Smooth muscle cell (in vitro differentiated cells): Measurements from ENCODE around the gene RHBG. TPM values are rescaled to one million over a fixed set of nuclear protein-coding genes. Genes with fewer than 3 reads are reported as not detected.

Experiments
- DNase-seq: peaks from one replicate; lab custom pipeline; 2025; ENCODE audit not compliant: unreplicated experiment; lab: John Stamatoyannopoulos, UW
- H2AFZ ChIP-seq: fragments of 200-600 bp; sonication (generic); 2 replicates; pipeline ENCODE4 v1.6.0; 2016; ENCODE audit warnings: antibody characterized with exemption, low read depth, mild to moderate bottlenecking
- H3F3A ChIP-seq: fragments of 200-600 bp; sonication (generic); 2 replicates; pipeline ENCODE4 v1.6.0; 2017; ENCODE audit warnings: antibody characterized with exemption, low read depth
- H3K27ac ChIP-seq: fragments of 200-600 bp; sonication (generic); 2 replicates; pipeline ENCODE4 v1.5.1; 2016; ENCODE audit warnings: low read depth, mild to moderate bottlenecking
- H3K27me3 ChIP-seq: fragments of 200-600 bp; sonication (generic); 2 replicates; pipeline ENCODE4 v1.6.1; 2016; ENCODE audit warnings: low read depth, mild to moderate bottlenecking
- H3K36me3 ChIP-seq: fragments of 200-600 bp; sonication (generic); 2 replicates; pipeline ENCODE4 v1.5.1; 2016; ENCODE audit warnings: low read depth
- H3K4me1 ChIP-seq: fragments of 200-600 bp; sonication (generic); 2 replicates; pipeline ENCODE4 v1.5.1; 2016; ENCODE audit warnings: low read depth
- H3K4me2 ChIP-seq: fragments of 200-600 bp; sonication (generic); 2 replicates; pipeline ENCODE4 v1.6.0; 2016; ENCODE audit warnings: mild to moderate bottlenecking
- H3K4me3 ChIP-seq: fragments of 200-600 bp; sonication (generic); 2 replicates; pipeline ENCODE4 v1.5.1; 2016; ENCODE audit warnings: mild to moderate bottlenecking
- H3K79me2 ChIP-seq: fragments of 200-600 bp; sonication (generic); 2 replicates; pipeline ENCODE4 v1.6.0; 2016; ENCODE audit warnings: low read depth, mild to moderate bottlenecking
- H3K9ac ChIP-seq: fragments of 200-600 bp; sonication (generic); 2 replicates; pipeline ENCODE4 v1.6.0; 2016; ENCODE audit warnings: low read depth
- H3K9me3 ChIP-seq: fragments of 200-600 bp; sonication (generic); replicated peaks from 2 replicates; pipeline ENCODE4 v1.5.1; 2016; ENCODE audit warnings: low read depth
- H4K20me1 ChIP-seq: fragments of 200-600 bp; sonication (generic); 2 replicates; pipeline ENCODE4 v1.6.0; 2016; ENCODE audit warnings: low read depth
- CTCF ChIP-seq: fragments of 200-600 bp; sonication (generic); IDR thresholded peaks from 2 replicates; pipeline ENCODE4 v1.5.1; 2017; ENCODE audit warnings: borderline replicate concordance, mild to moderate bottlenecking, antibody characterized with exemption; ENCODE audit not compliant: insufficient read depth, poor library complexity, severe bottlenecking
- WGBS: methylation state at CpG from one replicate; pipeline ENCODE4 v1.1.7; 2016; ENCODE audit warnings: low lambda C conversion rate; 5-methylcytosine and 5-hydroxymethylcytosine counted together
- polyA plus RNA-seq: library from polyadenylated mRNA; unstranded; fragments of >200 nt; fragmentation: Nextera tagmentation; extraction: Ambion mirVana; gene quantifications from 2 replicates; pipeline ENCODE4 v1.2.1, GENCODE V29; 2016
- total RNA-seq: library from RNA; depleted of rRNA; stranded (reverse); fragments of >200 nt; gene quantifications from 2 replicates; pipeline ENCODE4 v1.2.3, GENCODE V29; 2014

Gene RHBG
- total and polyA plus RNA-seq, 2 experiments from 2014 or later: not detected

GRCh38 chr1:156390469-156391365, 21.7 kb downstream of the RHBG start:
- peaks cover 43% of the 10 kb centered on the region for H3K4me1 ChIP-seq
- H3K9me3 ChIP-seq: no peaks in the 10 kb centered on the region
- no peaks in the 10 kb centered on the region for H4K20me1 ChIP-seq
- H3K27ac ChIP-seq: no peak overlapping the region
- no peak overlapping the region for H3K4me3 ChIP-seq
- H3K79me2 ChIP-seq: no peaks in the 10 kb centered on the region
- TF ChIP-seq CTCF: no peak
- no peaks in the 10 kb centered on the region for H3F3A ChIP-seq
- WGBS: 72% methylated on average over 20 of the region's 20 CpGs
- no peak for DNase-seq
- no peak overlapping the region for H3K4me2 ChIP-seq
- no peaks in the 10 kb centered on the region for H3K36me3 ChIP-seq
- peaks cover 21% of the 10 kb centered on the region for H3K27me3 ChIP-seq
- H3K9ac ChIP-seq: no peak overlapping the region
- H2AFZ ChIP-seq: no peak overlapping the region

- Histone ChIP-seq H3K36me3 (no peaks in the 10 kb centered on the region), H3K4me1 (peaks cover 43% of the 10 kb centered on the region), H3K27me3 (peaks cover 21% of the 10 kb centered on the region), H3K9ac (no peak overlapping the region), H3K9me3 (no peaks in the 10 kb centered on the region), H3K79me2 (no peaks in the 10 kb centered on the region), H3K4me2 (no peak overlapping the region), H2AFZ (no peak overlapping the region), H4K20me1 (no peaks in the 10 kb centered on the region), H3F3A (no peaks in the 10 kb centered on the region), H3K4me3 (no peak overlapping the region), H3K27ac (no peak overlapping the region)
- no peak for TF ChIP-seq CTCF
- WGBS: 93% methylated on average over 11 of the region's 11 CpGs
- DNase-seq: no peak
Measured at GRCh38 chr1:156391366-156391677, 22.3 kb downstream of the RHBG start.

- Histone ChIP-seq H3K9me3 (no peaks in the 10 kb centered on the region), H3F3A (no peaks in the 10 kb centered on the region), H3K27ac (no peak overlapping the region), H2AFZ (no peak overlapping the region), H3K36me3 (no peaks in the 10 kb centered on the region), H3K9ac (no peak overlapping the region), H3K27me3 (peaks cover 21% of the 10 kb centered on the region), H3K4me3 (no peak overlapping the region), H3K79me2 (no peaks in the 10 kb centered on the region), H3K4me2 (no peak overlapping the region), H4K20me1 (no peaks in the 10 kb centered on the region), H3K4me1 (peaks cover 43% of the 10 kb centered on the region)
- DNase-seq: no peak
- TF ChIP-seq CTCF: no peak
- WGBS: 80% methylated on average over 8 of the region's 8 CpGs
Measured at GRCh38 chr1:156391701-156392100, 22.7 kb downstream of the RHBG start.

GRCh38 chr1:156392452-156392853, 23.4 kb downstream of the RHBG start:
- no peaks in the 10 kb centered on the region for H4K20me1 ChIP-seq
- no peak overlapping the region for H2AFZ ChIP-seq
- no peak for TF ChIP-seq CTCF
- no peak overlapping the region for H3K27ac ChIP-seq
- 53% methylated on average over 13 of the region's 13 CpGs for WGBS
- H3K36me3 ChIP-seq: no peaks in the 10 kb centered on the region
- DNase-seq: no peak
- H3F3A ChIP-seq: no peaks in the 10 kb centered on the region
- peaks cover 43% of the 10 kb centered on the region for H3K4me1 ChIP-seq
- H3K4me3 ChIP-seq: no peak overlapping the region
- peaks cover 20% of the 10 kb centered on the region for H3K27me3 ChIP-seq
- H3K4me2 ChIP-seq: no peak overlapping the region
- no peaks in the 10 kb centered on the region for H3K79me2 ChIP-seq
- H3K9ac ChIP-seq: no peak overlapping the region
- H3K9me3 ChIP-seq: no peaks in the 10 kb centered on the region
